HEK293 (cell line): ENCODE measurements around the gene PSME1.

Source experiments
- BCL11A ChIP-seq: fragments of 450-650 bp; formaldehyde crosslinking; IDR thresholded peaks from 2 replicates; pipeline ENCODE4 v1.5.1; 2016; ENCODE audit warnings: low read depth, missing biosample characterization, missing genetic modification characterization
- YY1 ChIP-seq: fragments of 450-650 bp; formaldehyde crosslinking; IDR thresholded peaks from 2 replicates; pipeline ENCODE4 v1.5.1; 2018; ENCODE audit warnings: missing biosample characterization, missing genetic modification characterization
- ZFP3 ChIP-seq: fragments of 450-650 bp; formaldehyde crosslinking; IDR thresholded peaks from 2 replicates; pipeline ENCODE4 v1.5.1; 2016; ENCODE audit warnings: low read depth, missing biosample characterization, missing genetic modification characterization
- ZNF19 ChIP-seq: fragments of 450-650 bp; formaldehyde crosslinking; IDR thresholded peaks from 2 replicates; pipeline ENCODE4; 2016; ENCODE audit warnings: missing biosample characterization, missing genetic modification characterization, low read depth
- ZNF2 ChIP-seq: fragments of 450-650 bp; formaldehyde crosslinking; IDR thresholded peaks from 2 replicates; pipeline ENCODE4 v1.5.1; 2016; ENCODE audit warnings: missing biosample characterization, missing genetic modification characterization
- ZNF311 ChIP-seq: fragments of 450-650 bp; formaldehyde crosslinking; IDR thresholded peaks from 2 replicates; pipeline ENCODE4 v1.5.1; 2017; ENCODE audit warnings: missing biosample characterization, missing genetic modification characterization, borderline replicate concordance
- ZNF548 ChIP-seq: fragments of 450-650 bp; formaldehyde crosslinking; IDR thresholded peaks from 2 replicates; pipeline ENCODE4 v1.5.1; 2016; ENCODE audit warnings: missing biosample characterization, missing genetic modification characterization
- ZNF76 ChIP-seq: fragments of 450-650 bp; formaldehyde crosslinking; IDR thresholded peaks from 2 replicates; pipeline ENCODE4; 2016; ENCODE audit warnings: low read depth, missing biosample characterization, missing genetic modification characterization, borderline replicate concordance
- ZNF777 ChIP-seq: fragments of 450-650 bp; formaldehyde crosslinking; IDR thresholded peaks from 2 replicates; pipeline ENCODE4 v1.5.1; 2017; ENCODE audit warnings: missing biosample characterization, missing genetic modification characterization, borderline replicate concordance
- ZNF843 ChIP-seq: fragments of 450-650 bp; formaldehyde crosslinking; IDR thresholded peaks from 2 replicates; pipeline ENCODE4 v1.5.1; 2016; ENCODE audit warnings: missing biosample characterization, missing genetic modification characterization
- TF ChIP-seq, protein P1 (sequence below): fragments of 450-650 bp; formaldehyde crosslinking; IDR thresholded peaks from 2 replicates; pipeline ENCODE4 v1.5.1; 2016; ENCODE audit warnings: missing biosample characterization, missing genetic modification characterization
- TF ChIP-seq, protein P2 (sequence below): fragments of 450-650 bp; formaldehyde crosslinking; IDR thresholded peaks from 2 replicates; pipeline ENCODE4 v1.5.1; 2016; ENCODE audit warnings: missing biosample characterization, missing genetic modification characterization, low read depth
- TF ChIP-seq, protein P3 (sequence below): fragments of 450-650 bp; formaldehyde crosslinking; IDR thresholded peaks from 2 replicates; pipeline ENCODE4 v1.5.1; 2016; ENCODE audit warnings: missing biosample characterization, missing genetic modification characterization, borderline replicate concordance
- TF ChIP-seq, protein P4 (sequence below): fragments of 450-650 bp; formaldehyde crosslinking; IDR thresholded peaks from 2 replicates; pipeline ENCODE4 v1.5.1; 2016; ENCODE audit warnings: missing biosample characterization, missing genetic modification characterization, low read depth

DNA sequence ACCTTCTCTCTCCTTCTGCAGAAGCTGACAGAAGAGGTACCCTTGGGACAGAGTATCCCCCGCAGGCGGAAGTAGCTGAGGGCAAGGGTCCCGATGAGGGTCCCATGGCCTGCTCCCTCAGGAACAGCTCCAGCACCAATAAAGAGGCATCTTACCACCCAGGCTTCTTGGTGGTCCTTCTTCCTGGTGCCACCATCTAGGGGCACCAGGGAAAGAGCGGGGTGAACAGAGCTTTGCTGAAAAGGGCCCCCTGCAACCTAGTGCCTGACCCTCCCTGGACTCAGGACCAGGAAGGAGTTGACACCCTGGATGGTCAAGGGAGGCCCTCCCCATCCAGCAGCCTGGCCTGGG lies 24.5 kb downstream of the PSME1 start:
- TF ChIP-seq ZNF76 (tag by site-specific recombination) (no peak), YY1 (tag by site-specific recombination) (no peak), ZNF19 (tag by site-specific recombination) (no peak), BCL11A (tag by site-specific recombination) (no peak), ZNF843 (tag by site-specific recombination) (no peak), ZNF777 (tag by site-specific recombination) (no peak), ZNF2 (tag by site-specific recombination) (no peak), ZFP3 (no peak), ZNF311 (tag by site-specific recombination) (no peak), ZNF548 (no peak)
- TF ChIP-seq, protein P1, sequence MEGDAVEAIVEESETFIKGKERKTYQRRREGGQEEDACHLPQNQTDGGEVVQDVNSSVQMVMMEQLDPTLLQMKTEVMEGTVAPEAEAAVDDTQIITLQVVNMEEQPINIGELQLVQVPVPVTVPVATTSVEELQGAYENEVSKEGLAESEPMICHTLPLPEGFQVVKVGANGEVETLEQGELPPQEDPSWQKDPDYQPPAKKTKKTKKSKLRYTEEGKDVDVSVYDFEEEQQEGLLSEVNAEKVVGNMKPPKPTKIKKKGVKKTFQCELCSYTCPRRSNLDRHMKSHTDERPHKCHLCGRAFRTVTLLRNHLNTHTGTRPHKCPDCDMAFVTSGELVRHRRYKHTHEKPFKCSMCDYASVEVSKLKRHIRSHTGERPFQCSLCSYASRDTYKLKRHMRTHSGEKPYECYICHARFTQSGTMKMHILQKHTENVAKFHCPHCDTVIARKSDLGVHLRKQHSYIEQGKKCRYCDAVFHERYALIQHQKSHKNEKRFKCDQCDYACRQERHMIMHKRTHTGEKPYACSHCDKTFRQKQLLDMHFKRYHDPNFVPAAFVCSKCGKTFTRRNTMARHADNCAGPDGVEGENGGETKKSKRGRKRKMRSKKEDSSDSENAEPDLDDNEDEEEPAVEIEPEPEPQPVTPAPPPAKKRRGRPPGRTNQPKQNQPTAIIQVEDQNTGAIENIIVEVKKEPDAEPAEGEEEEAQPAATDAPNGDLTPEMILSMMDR (tag by site-specific recombination), result no peak
- TF ChIP-seq, protein P2, sequence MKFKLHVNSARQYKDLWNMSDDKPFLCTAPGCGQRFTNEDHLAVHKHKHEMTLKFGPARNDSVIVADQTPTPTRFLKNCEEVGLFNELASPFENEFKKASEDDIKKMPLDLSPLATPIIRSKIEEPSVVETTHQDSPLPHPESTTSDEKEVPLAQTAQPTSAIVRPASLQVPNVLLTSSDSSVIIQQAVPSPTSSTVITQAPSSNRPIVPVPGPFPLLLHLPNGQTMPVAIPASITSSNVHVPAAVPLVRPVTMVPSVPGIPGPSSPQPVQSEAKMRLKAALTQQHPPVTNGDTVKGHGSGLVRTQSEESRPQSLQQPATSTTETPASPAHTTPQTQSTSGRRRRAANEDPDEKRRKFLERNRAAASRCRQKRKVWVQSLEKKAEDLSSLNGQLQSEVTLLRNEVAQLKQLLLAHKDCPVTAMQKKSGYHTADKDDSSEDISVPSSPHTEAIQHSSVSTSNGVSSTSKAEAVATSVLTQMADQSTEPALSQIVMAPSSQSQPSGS, result no peak
- TF ChIP-seq, protein P3, sequence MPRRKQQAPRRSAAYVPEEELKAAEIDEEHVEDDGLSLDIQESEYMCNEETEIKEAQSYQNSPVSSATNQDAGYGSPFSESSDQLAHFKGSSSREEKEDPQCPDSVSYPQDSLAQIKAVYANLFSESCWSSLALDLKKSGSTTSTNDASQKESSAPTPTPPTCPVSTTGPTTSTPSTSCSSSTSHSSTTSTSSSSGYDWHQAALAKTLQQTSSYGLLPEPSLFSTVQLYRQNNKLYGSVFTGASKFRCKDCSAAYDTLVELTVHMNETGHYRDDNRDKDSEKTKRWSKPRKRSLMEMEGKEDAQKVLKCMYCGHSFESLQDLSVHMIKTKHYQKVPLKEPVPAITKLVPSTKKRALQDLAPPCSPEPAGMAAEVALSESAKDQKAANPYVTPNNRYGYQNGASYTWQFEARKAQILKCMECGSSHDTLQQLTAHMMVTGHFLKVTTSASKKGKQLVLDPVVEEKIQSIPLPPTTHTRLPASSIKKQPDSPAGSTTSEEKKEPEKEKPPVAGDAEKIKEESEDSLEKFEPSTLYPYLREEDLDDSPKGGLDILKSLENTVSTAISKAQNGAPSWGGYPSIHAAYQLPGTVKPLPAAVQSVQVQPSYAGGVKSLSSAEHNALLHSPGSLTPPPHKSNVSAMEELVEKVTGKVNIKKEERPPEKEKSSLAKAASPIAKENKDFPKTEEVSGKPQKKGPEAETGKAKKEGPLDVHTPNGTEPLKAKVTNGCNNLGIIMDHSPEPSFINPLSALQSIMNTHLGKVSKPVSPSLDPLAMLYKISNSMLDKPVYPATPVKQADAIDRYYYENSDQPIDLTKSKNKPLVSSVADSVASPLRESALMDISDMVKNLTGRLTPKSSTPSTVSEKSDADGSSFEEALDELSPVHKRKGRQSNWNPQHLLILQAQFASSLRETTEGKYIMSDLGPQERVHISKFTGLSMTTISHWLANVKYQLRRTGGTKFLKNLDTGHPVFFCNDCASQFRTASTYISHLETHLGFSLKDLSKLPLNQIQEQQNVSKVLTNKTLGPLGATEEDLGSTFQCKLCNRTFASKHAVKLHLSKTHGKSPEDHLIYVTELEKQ (tag by site-specific recombination), result no peak
- TF ChIP-seq, protein P4, sequence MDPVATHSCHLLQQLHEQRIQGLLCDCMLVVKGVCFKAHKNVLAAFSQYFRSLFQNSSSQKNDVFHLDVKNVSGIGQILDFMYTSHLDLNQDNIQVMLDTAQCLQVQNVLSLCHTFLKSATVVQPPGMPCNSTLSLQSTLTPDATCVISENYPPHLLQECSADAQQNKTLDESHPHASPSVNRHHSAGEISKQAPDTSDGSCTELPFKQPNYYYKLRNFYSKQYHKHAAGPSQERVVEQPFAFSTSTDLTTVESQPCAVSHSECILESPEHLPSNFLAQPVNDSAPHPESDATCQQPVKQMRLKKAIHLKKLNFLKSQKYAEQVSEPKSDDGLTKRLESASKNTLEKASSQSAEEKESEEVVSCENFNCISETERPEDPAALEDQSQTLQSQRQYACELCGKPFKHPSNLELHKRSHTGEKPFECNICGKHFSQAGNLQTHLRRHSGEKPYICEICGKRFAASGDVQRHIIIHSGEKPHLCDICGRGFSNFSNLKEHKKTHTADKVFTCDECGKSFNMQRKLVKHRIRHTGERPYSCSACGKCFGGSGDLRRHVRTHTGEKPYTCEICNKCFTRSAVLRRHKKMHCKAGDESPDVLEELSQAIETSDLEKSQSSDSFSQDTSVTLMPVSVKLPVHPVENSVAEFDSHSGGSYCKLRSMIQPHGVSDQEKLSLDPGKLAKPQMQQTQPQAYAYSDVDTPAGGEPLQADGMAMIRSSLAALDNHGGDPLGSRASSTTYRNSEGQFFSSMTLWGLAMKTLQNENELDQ, result no peak
